Stimulated activated CD8-positive, alpha-beta memory T cell treated with anti-CD3 and anti-CD28 coated beads, Interleukin-7, amount 100 ng/mL, for 48 hours (primary cell): ENCODE measurements around the gene PAM16.
A peak's percentile ranks its signal among the peaks of the same experiment; 100 is the strongest.

Source experiments
- DNase-seq, 2 donors: peaks; one replicate each; pipeline ENCODE4 v3.0.0-alpha.2; 2020; ENCODE audit warnings: low read depth in 1 of 2; ENCODE audit errors: extremely low read depth in 1 of 2

The PAM16 gene

DNA sequence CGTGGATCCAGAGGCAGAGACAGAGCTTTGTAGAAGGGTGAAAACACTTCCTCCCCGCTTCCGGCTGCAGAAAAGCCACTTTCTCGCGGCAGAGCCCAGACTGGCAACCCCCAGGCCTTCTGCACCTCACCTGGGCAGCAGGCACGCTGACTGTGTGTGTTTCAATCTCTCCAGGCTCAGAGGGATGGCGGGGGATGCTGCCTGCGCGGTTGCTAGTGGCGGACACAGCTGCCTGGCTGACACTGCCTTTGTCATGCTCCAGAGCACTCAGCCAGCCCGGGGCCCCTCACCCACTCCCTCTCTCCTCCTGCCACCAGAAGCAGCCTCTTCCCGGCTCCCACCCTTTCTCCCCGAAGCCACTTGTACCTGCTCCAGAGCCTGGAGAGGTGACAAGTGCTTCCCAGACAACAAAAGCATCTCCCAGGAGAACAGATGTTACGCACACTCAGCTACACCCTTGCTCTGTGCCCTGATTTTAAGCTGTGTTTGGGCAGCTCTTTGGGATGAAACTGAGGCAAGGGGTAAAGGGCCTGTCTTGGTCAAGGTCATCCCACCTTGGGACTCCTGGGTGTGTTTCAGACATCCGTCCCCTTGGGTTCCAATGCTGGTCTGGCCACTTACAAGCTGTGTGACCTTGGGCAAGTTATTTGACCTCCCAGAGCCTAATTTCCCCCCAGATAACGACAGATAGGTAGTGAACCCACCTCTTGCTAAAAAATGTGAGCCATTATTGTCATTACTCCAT, 44.5 kb downstream of the PAM16 start:
- peak in 1 of 2 donors; percentile 24 for DNase-seq

DNA sequence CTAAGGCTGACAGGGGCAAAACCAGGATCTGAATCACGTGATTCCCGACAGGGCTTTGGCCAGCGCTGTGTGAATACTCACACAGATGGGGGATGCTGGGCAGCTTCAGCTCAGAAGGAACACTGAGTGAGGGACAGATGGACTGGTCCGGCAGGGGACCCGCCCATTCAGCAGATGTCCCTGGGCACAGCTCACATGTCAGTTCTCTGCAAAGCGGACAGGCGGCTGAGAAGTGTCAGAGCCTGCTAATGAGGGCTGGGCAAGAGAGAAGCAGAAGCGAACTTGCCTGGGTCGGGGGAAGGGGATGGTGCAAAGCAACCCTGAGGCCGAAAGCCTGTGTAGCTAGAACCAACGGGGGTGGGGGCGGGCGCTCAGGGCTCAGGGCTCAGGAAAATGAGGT, 47.1 kb downstream of the PAM16 start:
- no peak for DNase-seq

DNA sequence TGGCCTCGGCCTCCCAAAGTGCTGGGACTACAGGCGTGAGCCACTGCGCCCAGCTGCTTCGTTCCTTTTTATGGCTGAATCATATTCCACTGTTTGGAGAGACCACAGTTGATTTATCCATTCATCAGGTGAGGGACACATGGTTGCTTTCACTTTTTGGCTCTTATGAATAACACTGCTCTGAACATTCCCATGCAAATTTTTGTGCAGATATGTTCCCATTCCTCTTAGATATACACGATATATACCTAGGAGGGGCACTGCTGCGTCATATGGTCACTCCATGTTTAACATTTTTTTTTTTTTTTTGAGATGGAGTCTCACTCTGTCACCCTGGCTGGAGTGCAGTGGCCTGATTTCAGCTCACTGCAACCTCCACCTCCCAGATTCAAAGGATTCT, 49.2 kb downstream of the PAM16 start:
- DNase-seq, result no peak

DNA sequence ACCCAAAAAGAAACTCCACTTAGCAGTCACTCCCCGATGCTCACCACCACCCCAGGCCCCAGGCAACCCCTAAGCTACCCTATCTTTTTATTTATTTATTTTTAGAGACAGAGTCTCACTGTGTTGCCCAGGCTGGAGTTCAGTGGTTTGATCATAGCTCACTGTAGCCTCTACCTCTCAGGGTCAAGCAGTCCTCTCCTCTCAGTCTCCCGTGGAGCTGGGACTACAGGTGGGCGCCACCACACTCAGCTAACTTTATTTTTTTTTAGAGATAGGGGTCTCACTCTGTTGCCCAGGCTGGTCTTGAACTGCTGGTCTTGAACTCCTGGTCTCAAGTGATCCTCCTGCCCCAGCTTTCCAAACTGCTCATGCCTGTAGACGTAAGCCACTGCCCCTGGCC, 49.9 kb downstream of the PAM16 start:
- DNase-seq, result no peak

DNA sequence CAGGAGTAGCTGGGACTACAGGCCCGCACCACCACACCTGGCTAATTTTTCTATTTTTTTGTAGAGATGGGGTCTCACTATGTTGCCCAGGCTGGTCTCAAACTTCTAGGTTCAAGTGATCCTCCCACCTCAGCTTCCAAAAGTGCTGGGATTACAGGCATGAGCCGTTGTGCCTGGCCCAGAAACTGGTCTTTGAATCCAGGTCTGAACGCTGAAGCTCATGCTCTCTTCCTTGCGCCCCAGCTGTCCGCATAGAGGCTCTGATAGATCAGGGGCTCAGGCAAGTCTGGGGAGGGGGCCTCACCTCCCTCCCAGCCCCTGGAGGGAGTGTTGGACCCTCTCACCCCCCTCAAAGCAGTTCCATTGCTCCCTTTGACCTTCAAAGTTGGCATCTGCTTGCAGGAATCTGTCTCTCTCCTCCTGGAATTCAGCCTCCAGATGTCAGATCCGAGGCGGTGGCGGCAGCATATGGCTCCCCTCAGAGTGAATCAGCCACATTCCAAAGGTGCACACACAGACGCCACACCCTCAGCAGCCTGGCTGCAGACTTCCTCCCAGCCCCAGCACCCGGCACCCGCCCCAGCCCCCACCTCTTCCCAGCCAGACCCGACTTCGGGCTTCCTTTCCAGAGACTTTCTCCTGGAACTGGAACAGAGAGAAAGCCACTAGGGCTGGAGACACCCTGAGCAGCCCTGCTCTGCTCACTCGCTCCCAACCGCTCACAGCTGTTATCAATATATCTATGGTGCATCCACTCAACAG, 52.2 kb downstream of the PAM16 start:
- DNase-seq, result no peak

DNA sequence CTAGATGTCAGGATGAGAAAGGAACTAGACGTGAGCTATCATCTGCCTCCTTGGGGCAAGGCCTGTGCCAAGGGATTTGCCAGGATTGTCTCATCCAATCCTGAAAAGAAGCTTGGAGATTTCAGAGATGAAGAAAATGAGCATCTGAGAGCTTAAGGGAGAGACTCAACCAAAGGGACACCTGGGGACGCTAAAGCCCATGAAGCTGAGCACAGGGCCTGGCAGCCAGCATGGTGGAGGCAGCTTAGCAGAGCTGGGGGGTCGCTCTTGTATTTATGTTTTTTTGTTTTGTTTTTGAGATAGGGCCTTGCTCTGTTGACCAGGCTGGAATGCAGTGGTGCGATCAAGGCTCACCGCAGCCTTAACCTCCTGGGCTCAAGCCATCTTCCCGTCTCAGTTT, 53.6 kb downstream of the PAM16 start:
- DNase-seq, result no peak

DNA sequence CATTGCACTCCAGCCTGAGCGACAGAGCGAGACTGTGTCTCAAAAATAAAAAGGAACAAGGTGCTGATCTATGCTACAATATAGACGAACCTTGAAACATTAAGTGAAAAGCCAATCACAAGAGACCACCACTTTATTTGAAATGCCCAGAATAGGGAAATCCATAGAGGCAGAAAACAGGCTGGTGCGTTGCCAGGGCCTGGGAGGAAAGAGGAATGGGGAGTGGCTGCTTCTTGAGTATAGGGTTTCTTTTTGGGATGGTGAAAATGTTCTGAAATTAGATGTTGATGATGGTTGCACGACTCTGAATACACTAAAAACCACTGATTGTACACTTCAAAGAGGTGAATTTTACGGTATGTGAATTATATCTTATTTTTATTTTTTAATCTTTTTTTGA, 55.5 kb downstream of the PAM16 start:
- no peak for DNase-seq

DNA sequence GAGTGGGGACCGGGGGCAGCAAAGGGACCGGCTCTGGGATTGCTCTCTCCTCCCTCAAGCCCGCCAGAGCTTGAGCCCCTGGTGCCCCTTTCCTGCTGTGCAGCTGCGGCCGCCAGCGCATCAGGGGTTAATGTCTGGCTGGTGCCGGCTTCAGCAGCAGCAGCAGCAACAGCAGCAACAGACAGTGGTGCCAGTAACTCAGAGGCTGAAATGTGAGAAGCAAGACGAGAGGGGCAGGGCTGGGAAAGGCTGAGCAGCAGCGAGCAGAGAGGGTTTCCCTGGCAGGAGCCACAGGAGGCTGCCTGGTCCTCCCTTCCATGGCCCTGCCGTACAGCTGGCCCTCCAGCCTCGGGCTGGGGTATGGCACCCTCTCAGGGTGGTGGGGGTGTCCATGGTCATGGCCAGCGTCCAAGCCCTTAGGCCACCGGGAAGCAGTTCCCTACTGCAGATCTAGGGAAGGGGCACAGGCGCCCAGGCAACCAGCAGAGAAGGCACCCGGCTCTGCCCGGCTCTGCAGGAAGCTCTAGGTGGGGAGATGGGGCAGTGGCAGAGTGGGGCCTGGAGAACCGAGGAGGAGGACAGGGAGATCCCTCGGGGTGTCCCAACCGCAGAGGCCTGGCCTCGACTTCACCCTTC, 57.2 kb downstream of the PAM16 start:
- no peak for DNase-seq

DNA sequence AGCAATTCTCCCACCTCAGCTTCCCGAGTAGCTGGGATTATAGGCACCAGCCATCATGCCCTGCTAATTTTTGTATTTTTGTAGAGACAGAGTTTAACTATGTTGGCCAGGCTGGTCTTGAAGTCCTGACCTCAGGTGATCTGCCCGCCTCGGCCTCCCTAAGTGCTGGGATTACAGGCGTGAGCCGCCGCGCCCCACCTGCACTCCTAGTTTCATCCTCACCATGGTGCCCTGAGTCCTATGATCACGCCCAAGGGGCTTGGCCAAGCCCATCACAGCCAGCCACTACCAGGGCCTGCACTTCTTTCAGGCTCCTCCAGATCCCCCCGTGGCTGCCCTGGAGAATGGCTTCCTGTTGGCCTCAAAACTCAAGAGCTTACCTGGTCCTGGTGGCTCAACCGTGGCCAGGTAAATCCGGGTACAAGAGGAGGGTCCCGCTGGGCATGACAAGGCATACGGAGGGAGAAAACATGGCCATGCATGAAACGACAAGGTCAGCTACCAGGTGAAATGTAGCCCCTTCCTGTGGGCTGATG, 57.9 kb downstream of the PAM16 start:
- no peak for DNase-seq

DNA sequence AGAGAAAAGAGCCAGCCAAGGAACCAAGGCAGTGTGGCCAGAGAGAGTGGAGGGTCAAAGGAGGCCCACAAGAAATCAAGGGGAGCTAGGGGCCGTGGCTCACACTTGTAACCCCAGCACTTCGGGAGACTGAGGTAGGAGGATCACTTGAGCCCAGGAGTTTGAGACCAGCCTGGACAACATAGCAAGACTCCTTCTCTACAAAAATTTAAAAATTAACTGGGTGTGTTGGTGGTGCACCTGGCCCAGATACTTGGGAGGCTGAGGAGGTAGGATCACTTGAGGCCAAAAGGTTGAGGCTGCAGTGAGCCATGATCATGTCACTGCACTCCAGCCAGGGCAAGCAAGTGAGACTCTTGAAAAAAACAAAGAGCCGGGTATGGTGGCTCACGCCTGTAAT, 59.4 kb downstream of the PAM16 start:
- no peak for DNase-seq
